GM21576 (cell line): ENCODE results near the gene SKI.
"Not testable (repeated sequence)": the region's sequence is repeated elsewhere in the genome, so short reads cannot be mapped to it uniquely, and the experiment has no call there.

Experiments
- ATAC-seq: cut with Tn5 transposase; IDR thresholded peaks from one replicate; pipeline ENCODE4 v1.9.1; 2021; ENCODE audit warnings: mild to moderate bottlenecking, moderate library complexity; ENCODE audit not compliant: unreplicated experiment

Gene SKI

DNA sequence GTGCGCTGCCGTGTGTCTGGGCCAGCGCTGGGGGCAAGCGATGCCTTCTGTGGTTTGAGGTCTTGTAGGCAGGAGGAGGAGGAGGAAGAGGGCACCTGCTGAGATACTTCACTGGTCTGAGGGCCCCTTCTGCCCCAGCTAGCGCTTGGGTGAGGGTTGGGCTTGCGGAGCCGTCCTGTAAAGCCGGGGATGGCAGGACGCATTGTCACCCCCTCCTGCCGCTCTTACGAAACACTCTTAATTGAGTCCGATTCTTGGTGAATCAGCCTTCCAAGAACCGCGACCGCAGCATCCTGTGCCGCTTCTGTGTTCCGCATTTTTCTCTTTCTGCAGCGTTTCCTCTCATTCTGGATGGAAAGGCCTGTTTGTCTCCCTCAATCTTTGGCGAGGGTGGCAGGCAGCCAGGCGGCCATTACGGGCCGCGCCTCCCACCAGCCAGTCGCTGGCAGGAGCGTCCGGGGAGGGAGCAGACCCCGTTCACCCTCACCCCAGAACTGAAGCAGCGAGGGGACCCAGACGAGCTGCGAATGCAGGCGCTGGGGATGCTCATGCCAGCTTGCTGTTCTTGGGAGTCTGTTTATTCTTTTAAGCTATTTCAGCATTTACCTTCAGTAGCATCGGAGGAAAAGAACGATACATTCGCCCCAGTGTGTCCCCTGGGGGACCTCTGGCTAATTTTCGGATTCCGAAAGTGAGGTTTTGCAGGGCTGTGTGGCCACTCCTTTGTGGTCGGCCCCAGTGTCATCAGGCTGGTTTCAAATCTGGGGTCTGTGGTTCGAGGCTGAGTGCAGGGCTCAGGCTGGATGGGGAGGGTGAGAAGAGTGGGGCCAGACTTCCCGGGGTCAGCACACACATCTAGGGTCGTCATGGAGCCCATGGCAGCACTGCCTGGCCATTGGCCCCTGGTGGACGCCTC lies 62.7 kb downstream of the SKI start:
- ATAC-seq = peak; percentile 41

DNA sequence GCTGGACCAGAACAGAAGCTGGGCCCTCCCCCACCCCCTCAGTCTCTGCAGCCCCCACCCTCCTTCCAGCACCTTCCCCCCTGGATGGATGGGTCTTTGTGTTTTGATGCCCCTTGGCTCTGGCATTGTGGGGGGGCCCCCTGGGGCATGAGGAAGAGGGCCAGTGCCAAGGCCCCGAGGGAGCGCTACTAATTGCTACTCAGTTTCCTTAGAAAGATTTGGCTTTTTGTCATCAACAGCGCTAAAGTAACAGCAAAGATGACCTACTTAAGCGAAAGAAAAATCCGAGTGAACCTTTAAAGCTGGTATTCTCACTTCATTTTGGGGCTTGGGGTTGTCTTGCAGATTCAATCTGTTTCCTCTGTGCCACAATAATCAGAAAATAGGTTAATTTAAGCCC lies 63.5 kb downstream of the SKI start:
- ATAC-seq = no peak

DNA sequence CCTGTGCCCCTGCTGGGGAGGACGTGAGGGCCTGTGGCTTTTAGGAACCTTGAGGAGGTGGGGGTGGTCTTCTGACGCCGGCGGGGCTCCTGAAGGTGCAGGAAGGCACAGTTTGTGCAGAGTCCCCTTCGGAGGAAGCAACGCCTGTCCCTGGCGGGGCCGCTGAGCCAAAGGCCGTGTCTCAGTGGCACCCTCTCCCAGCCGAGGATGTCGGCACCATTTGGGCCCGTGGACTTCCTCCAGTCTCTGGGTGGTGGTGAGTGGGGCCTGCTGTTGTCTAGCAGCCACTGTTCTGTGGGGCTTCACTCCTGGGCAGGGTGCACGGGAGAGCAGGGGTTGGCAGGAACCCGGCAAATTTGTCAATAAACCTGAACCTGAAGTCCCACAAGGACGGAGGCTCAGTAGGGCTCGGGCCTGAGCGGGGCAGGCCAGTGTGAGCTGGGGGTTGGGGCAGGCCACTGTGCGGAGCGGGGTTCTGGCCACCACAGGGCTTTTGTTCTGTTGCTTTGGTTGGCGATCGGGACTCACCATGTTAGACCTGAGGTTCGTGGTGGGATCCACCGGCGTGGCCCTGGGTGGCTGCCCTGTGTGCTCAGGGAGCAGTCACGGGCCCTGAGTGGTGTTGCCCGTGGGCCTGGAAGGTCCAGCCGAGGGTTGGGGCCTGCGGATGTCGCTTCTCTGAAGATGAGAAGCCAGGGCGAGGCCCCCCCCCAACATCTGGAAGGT lies 64.8 kb downstream of the SKI start:
- ATAC-seq = no peak

DNA sequence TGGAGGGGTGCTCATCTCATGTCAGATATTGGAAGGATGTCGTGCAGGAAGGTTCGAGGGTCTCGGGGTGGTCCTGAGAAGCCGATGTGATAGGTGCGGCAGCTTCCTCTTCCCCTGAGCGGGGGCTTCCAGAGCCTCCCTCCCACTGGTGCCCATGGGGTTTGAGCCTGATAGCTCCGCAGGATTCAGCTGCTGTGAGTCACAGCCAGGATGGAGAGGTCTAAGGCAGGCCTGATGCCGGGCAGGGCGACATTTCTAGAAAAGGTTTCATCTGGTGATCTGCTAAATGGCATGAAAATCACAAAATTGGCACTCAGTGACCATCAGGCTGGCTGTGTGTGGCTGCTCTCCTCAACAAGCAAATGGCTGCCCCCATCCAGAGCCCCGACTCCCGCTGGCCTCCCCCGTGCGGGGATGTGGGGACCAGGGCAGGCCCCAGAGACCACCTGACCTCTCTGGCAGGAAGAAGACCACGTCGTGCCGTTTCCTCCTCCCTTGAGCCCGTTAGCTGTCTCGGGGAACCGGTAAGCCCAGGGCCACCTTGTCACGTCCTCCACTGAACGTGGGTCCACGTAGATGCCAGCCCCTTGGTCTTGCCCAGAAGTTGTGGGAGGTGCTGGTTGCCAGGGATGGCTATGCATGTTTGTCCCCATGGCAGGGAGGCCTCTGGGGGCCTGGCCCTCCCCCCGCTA lies 66.1 kb downstream of the SKI start:
- no peak for ATAC-seq

DNA sequence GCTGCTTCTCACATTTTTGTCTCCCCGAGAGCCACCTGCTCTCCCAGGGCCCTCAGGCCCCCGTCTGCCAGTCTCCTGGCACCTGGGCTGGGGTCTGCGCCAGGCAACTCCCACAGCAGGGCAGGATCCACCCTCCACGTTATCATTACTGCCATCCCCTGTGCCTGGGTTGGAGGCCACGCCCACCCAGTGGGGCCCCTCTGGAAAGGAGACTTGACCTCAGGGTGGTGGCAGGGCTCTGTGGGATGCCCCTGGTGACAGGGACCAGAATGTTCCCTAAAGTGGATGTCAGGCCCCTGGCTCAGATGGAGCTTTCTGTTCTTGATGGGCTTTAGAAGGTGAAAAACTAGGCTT lies 66.6 kb downstream of the SKI start:
- no peak for ATAC-seq

DNA sequence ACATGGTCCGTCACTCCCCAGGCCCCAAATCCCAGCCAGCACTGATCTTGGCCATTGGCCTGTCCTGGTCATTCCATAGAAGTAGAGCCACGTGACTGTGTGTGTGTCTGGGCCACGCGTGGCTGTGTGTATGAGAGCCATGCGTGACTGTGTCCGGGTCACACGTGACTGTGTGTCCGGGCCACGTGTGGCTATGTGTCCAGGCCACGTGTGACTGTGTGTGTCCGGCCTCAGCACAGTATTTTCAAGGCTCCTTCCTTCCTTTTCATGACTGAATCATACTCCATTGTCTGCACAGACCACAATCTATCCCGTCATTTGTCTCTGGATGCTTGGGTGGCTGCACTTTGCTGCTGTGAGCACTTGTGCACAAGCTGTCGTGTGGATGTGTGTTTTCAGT lies 67.4 kb downstream of the SKI start:
- no peak for ATAC-seq

DNA sequence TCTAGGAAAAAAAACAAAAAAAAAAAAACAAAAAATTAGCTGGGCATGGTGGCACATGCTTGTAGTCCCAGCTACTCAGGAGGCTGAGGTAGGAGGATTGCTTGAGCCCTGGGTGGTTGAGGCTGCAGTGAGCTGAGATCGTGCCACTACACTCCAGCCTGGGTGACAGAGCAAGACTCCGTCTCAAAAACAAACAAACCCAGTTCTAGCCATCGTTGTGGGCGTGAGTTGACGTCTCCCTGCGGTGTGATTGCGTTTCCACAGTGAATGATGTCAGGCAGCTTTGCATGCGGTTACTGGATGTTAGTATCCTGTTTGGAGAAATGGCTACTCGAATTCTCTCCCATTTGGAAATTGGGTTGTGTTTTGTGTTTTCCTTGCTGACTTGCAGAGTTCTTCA lies 68.1 kb downstream of the SKI start:
- ATAC-seq = not testable (repeated sequence)

DNA sequence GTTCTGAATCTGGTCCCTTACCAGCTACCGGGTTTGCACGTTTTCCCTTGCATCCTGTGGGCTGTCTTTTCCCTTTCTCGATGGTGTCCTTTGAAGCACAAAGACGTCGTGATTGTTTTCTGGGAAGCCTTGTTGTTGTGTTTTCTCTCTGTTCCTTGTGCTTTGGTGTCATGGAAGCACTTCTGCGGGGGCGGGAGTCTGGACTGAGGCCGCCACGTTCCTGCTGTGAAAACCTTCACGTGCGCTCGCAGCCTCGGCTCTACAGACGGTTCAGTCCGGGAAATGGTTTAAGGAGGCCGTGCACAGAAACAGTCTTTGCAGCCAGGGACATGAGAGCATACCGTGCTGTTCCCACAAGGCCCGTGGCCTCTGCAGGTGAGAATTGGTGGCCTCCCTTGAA lies 68.5 kb downstream of the SKI start:
- no peak for ATAC-seq

DNA sequence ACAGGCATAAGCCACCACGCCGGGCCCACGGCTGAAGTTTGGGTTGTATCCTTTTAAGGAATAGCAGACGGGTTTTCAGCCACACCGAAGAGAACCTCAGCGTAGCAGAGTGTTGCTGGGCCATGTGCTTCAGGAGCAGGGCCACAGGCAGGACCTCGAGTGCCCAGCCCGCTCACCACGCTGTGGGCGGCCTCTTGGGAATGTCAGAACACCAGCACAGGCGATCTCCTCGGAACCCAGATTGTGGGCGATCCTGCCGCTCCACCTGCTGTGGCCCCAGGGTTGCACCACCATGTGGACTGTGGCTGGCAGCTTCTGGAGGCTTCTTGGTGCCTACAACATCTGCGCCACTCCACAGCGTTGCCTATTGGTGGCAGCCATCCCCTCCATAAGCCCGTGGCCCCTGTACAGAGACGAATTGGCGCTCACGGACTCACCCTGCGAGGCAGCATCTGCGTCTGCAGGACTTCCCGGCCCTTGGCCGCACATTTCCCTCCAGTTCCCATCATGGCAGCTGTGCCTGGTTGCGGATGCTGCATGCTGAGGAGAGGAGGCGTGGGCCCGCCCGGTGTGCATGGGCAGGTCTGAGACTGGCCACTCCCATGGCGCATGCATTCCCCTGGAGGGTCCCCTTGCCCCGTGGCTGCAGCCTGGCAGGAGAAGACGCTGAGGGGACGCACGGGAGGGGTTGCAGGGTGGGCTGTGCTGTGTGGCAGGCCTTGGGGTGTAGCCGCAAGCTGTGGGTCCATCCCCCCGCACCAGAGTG lies 69.3 kb downstream of the SKI start:
- ATAC-seq = no peak

DNA sequence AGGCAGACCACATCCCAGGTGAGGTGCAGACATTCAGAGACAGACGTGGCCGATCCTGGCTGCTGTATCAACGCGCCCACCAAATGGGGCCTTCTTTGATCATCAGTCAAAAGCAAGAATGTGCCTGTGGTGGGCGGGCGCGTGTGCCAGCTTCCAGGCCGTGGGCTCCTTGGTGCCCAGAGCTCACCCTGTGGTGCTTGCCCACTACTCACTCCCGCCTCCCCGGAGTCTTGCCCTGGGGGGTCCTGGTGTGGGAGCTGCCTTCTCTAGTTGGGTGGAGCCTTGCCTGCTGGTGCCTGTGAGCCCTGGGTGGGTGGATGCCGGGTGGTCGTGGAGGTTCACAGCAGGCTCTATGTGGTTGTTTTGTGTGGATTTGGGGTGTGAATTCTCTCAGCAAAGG lies 70.6 kb downstream of the SKI start:
- no peak for ATAC-seq

DNA sequence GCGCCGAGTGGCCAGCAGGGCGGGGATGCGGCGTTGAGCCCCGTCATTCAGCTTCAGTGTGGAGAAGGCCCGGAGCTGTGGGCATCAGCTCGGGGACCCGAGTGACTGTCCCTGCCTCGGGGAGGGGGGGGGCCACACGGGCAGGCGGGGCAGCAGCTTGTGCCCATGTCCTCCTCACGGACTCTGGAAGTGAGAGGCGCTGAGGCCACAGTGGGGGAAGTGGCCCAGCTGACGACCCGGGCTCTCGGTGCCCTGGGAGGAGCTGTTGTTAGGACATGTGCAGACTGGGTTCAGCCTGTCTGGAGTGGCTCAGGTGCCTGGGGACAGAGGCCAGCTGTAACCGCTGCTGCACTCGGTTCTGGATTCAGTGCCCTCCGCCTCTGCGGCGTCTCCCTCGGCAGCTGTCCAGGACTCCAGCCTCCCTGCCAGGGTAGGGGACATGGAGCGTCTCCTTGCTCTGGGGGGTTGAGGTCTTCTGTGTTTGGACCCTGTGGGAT lies 71.1 kb downstream of the SKI start:
- no peak for ATAC-seq

DNA sequence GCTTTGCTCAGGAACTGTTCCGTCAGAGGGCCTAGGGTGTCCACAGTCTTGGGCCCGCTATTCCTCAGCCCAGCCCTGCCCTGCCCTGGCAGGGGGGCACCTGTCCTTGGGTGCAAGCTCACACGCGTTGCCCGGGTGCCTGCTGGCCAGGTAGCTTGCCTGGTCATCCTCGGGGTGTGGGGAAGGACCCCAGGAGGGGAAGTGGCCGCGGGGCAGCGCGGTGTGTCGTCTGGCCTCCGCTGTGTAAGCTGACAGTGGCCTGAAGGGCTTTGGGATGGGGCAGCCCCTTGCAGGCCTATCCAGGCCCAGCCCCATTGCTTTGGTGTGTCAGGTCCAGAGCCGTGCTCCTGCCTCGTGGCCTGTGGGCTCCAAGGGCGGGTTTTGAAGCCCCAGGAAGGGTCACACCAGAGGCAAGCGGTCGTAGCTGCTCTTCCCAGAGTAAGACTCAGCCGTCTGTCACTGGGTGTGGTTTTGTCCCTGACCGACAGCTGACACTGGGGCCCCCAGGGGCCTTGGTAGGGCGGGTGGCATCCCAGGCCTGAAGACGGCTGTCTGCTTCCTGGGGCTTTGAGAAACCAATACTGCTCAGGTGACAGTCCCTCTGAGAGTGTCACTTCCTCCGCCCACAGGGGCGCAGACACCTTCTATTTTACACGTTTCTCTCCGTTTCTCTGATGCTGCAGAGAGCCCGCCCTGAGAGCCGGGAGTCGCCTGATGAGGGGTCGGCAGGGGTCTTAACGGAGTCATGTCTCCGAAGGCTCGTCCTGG lies 72.1 kb downstream of the SKI start:
- peak; percentile 72 for ATAC-seq

DNA sequence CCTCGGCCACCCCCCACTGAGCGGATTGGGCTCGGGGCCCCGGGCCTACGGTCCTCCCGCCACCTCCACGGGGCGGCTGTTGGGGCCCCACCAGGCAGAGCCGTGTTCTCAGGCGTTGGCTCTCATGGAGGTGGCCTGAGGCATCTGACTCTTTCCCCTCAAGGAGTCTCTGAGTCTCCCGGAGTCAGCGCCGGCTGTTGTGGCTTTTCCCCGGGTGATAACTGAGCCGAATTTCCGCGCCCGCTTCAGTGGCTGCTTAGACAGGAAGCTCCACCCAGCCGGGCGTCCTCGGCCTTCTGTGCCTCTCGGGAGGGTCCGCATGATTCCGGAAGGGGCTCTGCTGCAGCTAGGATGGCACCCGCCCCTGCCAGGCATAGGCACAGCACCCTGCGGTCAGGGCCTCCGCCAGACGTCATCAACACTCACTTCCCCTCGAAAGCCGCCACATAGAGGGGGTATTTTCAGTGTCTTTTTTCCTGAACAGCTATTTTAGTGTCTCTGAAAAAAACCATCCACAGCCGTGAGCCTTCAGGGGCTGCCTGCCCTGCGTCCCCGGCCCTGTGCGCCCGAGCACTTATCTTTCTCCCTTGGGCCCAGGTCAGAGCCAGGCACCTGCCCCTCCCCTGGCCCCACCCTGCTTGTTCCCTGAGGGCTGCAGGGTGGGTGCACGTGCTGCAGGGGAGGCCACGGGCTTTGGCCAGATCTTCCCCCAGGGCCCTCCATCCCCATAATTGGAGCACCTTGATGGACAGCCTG lies 72.9 kb downstream of the SKI start:
- peak; percentile 58 for ATAC-seq

DNA sequence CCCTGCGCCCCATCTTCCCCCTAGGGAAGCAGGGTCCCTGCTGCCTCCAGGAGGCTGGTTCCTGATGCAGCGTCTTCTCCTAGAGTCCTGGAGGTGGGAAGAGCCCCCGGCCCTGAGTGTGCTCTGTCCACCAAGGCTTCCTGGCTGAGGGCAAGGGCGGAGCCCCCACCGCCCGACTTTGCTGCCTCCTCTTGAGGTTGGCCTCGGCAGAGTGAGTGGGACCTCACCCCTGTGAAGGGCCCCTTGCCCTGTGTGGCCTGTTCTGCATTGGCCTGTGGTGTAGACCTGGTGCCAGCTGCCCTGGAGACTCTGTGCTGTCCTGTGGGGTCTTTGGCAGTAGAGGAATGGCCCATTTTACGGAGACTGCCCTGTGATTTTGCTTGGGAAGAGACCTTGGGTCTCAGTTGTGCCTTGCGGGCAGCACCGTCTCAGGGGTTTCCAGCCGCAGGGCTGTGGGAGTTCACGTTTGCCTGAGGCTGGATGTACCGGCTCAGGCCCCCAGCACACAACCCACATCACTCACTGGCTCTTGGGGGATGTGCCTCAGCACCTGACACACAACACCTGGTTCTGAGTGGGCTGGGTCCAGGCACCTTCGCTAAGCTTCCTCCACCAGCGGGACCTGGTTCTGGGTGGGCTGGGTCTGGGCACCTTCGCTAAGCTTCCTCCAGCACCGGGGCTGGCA lies 73.6 kb downstream of the SKI start:
- no peak for ATAC-seq

DNA sequence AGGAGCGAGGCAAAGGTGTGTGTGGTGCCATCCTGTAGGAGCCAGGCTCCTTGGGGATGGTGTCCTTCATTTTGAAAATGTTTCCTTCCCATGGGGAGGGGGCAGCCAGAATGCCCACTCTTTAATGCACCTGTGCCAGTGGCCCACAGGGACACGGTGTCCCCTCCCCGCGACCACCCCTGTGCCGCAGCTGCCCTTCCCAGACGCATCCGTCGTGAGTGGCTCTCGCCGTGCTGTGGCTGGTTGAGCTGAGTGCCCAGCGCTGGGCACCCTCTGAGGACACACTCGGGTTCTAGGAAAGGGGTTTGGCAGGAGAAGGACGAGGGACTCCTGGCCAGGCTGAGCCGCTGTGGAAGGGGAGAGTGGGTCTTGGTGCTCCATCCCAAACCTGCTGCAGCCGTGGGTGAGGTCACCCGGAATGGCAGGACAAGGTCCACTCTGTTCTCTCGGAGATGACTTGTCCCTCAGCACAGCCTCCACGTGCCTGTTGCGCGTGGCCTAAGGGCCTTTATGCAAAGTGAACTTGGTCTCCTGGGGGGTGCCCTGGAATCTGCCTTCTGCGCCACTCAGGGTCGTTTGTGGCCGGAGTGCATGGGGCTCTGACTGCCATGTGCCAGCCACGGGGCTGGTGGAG lies 74.3 kb downstream of the SKI start:
- no peak for ATAC-seq

DNA sequence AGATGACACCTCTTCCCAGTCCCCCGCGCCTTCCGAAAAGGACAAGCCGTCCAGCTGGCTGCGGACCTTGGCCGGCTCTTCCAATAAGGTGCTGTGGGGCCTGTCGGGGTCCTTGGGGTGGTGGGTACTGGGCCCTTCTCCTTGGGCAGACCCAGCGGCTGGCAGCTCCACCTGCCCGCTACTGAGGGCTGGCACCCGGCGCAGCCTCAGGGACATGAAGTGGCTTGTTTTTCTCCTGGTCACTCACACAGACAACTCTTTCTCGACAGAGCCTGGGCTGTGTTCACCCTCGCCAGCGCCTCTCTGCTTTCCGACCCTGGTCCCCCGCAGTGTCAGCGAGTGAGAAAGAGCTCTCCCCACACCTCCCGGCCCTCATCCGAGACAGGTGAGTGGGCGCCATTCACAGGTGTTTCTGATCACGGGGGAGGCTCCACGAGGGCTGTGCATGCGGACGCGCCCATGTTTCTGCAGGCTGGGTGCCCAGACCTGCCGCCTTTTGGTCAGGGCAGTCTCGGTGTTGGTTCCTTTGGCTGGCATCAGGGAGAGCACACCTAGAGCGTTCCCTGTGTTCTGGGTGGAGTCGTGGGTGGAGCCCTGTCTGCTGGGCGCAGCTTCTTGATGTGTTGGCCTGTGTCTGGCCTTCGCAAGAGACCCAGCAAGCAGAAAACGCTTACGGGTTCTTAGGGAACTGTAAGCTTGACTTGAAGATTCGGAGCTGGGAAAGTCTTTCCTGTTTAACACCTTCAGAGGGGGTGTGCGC lies 75.1 kb downstream of the SKI start:
- no peak for ATAC-seq

DNA sequence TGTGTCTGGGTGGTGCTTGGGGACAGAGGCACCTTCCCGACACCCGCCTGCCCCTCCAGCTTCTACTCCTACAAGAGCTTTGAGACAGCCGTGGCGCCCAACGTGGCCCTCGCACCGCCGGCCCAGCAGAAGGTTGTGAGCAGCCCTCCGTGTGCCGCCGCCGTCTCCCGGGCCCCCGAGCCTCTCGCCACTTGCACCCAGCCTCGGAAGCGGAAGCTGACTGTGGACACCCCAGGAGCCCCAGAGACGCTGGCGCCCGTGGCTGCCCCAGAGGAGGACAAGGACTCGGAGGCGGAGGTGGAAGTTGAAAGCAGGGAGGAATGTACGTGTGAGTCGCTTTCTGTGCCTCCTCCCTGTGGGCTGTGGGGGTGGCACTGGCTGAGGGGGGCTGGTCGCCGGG lies 75.7 kb downstream of the SKI start:
- no peak for ATAC-seq

DNA sequence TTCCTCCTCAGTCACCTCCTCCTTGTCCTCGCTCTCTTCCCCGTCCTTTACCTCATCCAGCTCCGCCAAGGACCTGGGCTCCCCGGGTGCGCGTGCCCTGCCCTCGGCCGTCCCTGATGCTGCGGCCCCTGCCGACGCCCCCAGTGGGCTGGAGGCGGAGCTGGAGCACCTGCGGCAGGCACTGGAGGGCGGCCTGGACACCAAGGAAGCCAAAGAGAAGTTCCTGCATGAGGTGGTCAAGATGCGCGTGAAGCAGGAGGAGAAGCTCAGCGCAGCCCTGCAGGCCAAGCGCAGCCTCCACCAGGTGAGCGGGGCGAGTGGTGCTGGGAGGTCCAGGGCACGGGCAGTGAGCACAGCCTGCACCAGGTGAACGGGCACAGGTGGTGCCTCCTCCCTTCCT lies 76.2 kb downstream of the SKI start:
- no peak for ATAC-seq
